Measurements from ENCODE around the gene ARVCF. TPM values are rescaled to one million over a fixed set of nuclear protein-coding genes. Genes with fewer than 3 reads are reported as not detected.

Gene ARVCF
- total RNA-seq, 1 donor from 2014 or later: 101 TPM

DNA sequence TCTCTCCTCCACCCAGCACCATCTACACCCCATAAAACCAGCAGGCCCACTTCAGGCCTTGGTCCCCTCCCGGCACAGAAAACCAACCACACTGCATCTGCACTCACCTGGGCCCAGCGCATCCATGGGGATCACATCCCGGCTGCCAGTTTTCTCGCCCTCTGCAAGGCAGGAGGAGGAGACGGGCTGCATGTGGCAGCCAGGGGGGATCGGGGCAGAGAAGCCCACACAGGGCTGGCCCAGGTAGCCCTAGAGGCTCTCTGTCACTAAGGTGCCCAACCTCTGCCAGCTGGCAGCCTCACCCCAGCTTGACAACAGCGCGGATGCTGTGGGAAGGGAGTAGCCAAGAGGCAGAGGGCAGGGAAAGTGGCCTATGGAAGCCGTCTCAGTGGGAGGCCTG, 44.4 kb downstream of the ARVCF start:
- peaks cover 14% of the 10 kb centered on the region for H3K36me3 Mint-ChIP-seq (ENCODE audit: insufficient read depth)
- no peaks in the 10 kb centered on the region for H3K9me3 Mint-ChIP-seq (ENCODE audit: low read depth)
- H3K4me1 Mint-ChIP-seq (ENCODE audit: low read depth): peaks cover 5% of the 10 kb centered on the region
- DNase-seq (ENCODE audit: low spot score, unreplicated experiment): no peak
- TF ChIP-seq, protein P1, sequence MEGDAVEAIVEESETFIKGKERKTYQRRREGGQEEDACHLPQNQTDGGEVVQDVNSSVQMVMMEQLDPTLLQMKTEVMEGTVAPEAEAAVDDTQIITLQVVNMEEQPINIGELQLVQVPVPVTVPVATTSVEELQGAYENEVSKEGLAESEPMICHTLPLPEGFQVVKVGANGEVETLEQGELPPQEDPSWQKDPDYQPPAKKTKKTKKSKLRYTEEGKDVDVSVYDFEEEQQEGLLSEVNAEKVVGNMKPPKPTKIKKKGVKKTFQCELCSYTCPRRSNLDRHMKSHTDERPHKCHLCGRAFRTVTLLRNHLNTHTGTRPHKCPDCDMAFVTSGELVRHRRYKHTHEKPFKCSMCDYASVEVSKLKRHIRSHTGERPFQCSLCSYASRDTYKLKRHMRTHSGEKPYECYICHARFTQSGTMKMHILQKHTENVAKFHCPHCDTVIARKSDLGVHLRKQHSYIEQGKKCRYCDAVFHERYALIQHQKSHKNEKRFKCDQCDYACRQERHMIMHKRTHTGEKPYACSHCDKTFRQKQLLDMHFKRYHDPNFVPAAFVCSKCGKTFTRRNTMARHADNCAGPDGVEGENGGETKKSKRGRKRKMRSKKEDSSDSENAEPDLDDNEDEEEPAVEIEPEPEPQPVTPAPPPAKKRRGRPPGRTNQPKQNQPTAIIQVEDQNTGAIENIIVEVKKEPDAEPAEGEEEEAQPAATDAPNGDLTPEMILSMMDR (IDR thresholded peaks at IDR 0.05; ENCODE audit: unreplicated experiment): no peak
- no peak overlapping the region for H3K4me3 Mint-ChIP-seq (ENCODE audit: low read depth)
- no peaks in the 10 kb centered on the region for H3K27me3 Mint-ChIP-seq
- H3K27ac Mint-ChIP-seq: no peak overlapping the region

DNA sequence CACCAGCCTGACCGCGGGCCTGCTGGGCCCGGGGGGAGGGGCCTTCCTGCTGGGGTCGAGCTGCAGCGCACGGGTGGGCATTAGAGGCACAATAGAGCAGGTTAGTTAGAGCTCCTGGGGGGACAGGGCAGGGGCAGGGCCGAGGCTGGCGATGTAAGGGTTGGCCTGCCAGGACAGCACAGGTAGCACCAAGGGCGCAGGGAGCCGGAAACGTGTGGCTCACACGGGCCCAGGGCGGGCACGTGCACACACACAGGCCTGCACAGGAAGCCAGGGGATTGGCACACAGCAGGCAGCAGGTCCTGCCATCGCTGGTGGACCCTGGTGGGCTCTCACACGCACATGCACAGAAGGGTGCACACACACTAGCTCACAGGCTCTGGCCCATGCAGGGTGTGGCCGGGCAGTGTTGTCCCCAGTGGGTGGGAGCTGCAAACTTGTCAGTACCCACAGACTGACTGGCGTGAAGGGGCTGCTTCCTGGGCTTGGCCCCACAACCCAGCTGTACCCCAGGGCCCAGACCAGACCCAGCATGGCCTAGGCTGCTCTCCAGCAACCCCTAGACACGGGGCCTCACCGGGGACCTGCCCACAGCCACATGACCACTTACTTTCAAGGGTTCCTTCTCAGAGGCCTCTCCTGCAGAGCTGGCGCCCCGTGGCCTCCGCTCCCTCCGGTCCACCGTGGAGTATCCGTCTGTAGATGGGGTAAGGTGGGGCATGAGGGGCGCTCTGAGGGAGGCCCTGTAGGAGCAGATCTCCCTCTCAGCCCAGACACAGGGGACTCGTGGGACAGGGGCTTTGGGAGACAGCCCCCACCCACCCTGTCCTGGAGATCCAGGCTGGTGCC, 45.1 kb downstream of the ARVCF start:
- TF ChIP-seq, protein P1 (IDR thresholded peaks at IDR 0.05; ENCODE audit: unreplicated experiment): no peak
- Mint-ChIP-seq H3K4me1 (ENCODE audit: low read depth) (peaks cover 9% of the 10 kb centered on the region), H3K4me3 (ENCODE audit: low read depth) (no peak overlapping the region), H3K9me3 (ENCODE audit: low read depth) (no peaks in the 10 kb centered on the region), H3K27ac (no peak overlapping the region), H3K36me3 (ENCODE audit: insufficient read depth) (peaks cover 18% of the 10 kb centered on the region), H3K27me3 (no peaks in the 10 kb centered on the region)
- no peak for DNase-seq (ENCODE audit: low spot score, unreplicated experiment)

DNA sequence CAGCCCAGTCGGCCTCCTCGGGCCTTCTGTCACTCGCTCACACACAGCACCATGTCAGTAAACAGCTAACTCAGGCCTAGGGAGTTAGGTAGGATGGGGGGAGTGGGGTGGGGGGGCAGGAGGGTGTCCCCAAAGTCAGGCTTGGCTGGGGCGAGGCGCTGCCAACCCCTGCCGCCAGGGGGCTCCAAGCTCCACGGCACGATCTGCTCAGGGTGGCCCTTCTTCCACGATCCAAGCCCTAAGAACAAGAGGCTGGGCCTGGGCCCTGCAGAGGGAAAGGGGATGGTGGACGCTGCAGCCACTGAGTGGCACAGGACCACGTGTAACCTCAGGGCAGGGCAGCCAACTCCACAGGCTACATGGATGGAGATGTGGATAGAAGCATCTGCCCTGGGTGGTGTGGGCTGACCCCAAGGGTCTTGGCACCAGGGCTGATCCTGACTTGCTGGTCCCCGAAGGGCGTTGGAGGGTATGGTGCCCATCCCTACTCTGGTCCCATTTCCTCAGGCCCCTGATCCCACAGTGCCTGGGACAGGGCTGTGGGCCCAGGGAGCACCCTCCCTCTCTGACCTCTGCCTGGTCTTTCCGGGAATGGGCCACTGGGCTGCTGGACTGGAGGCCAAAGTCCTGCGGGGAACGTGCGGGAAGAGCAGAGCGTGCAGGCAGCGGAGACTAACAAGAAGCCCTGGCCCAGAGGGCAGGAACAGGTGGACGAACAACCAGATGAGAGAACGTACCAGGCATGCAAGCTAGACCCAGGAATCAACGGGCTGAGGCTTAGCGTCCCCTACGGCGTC, 45.9 kb downstream of the ARVCF start:
- H3K4me3 Mint-ChIP-seq (ENCODE audit: low read depth): no peak overlapping the region
- no peaks in the 10 kb centered on the region for H3K27me3 Mint-ChIP-seq
- no peak overlapping the region for H3K27ac Mint-ChIP-seq
- TF ChIP-seq, protein P1 (IDR thresholded peaks at IDR 0.05; ENCODE audit: unreplicated experiment): peak; percentile 96
- peaks cover 11% of the 10 kb centered on the region for H3K4me1 Mint-ChIP-seq (ENCODE audit: low read depth)
- no peaks in the 10 kb centered on the region for H3K9me3 Mint-ChIP-seq (ENCODE audit: low read depth)
- peaks cover 18% of the 10 kb centered on the region for H3K36me3 Mint-ChIP-seq (ENCODE audit: insufficient read depth)
- DNase-seq (ENCODE audit: low spot score, unreplicated experiment): peak; percentile 78

DNA sequence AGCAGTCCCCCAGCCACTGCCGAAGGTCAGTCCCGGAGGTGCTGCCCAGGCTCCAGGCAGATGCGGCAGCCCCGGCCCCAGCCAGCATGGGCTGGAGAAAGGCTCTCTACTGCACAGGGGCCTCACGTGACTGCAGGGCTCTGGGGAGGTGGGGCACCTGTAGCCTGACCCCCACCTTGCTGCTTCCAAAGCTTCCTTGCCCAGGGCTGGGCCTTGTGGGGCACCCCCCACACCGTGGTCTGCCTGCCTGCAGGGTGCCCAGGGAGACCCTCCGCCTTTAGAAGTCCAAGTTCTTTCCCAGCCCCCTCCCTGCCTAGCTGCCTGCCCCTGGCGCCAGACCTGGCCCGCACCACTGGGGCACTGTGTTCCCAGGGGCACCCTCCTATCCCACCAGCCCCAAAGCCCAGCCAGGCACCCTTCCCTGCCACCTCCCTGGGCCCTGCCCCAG, 46.6 kb downstream of the ARVCF start:
- no peaks in the 10 kb centered on the region for H3K27me3 Mint-ChIP-seq
- H3K4me3 Mint-ChIP-seq (ENCODE audit: low read depth): no peak overlapping the region
- TF ChIP-seq, protein P1 (IDR thresholded peaks at IDR 0.05; ENCODE audit: unreplicated experiment): no peak
- H3K9me3 Mint-ChIP-seq (ENCODE audit: low read depth): no peaks in the 10 kb centered on the region
- no peak overlapping the region for H3K27ac Mint-ChIP-seq
- peaks cover 11% of the 10 kb centered on the region for H3K4me1 Mint-ChIP-seq (ENCODE audit: low read depth)
- DNase-seq (ENCODE audit: low spot score, unreplicated experiment): no peak
- H3K36me3 Mint-ChIP-seq (ENCODE audit: insufficient read depth): peaks cover 16% of the 10 kb centered on the region

DNA sequence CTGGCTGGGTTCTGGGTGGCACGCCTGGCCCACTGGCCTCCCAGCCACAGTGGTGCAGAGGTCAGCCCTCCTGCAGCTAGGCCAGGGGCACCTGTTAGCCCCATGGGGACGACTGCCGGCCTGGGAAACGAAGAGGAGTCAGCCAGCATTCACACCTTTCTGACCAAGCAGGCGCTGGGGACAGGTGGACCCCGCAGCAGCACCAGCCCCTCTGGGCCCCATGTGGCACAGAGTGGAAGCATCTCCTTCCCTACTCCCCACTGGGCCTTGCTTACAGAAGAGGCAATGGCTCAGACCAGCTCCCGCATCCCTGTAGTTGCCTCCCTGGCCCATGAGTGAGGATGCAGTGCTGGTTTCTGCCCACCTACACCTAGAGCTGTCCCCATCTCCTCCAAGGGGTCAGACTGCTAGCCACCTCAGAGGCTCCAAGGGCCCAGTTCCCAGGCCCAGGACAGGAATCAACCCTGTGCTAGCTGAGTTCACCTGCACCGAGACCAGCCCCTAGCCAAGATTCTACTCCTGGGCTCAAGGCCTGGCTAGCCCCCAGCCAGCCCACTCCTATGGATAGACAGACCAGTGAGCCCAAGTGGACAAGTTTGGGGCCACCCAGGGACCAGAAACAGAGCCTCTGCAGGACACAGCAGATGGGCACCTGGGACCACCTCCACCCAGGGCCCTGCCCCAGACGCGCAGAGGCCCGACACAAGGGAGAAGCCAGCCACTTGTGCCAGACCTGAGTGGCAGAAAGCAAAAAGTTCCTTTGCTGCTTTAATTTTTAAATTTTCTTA, 47.3 kb downstream of the ARVCF start:
- no peak for DNase-seq (ENCODE audit: low spot score, unreplicated experiment)
- Mint-ChIP-seq H3K27ac (no peak overlapping the region), H3K4me3 (ENCODE audit: low read depth) (no peak overlapping the region), H3K36me3 (ENCODE audit: insufficient read depth) (peaks cover 13% of the 10 kb centered on the region), H3K4me1 (ENCODE audit: low read depth) (peaks cover 8% of the 10 kb centered on the region), H3K9me3 (ENCODE audit: low read depth) (no peaks in the 10 kb centered on the region), H3K27me3 (no peaks in the 10 kb centered on the region)
- TF ChIP-seq, protein P1 (IDR thresholded peaks at IDR 0.05; ENCODE audit: unreplicated experiment): no peak
